Measurements from ENCODE around the gene RGS4.

GRCh38 chr1:163049296-163049695 is 19.9 kb upstream of the RGS4 start:
- TF ChIP-seq GATA3 (IDR thresholded peaks at IDR 0.05; ENCODE audit: low read depth, low read length) (no peak), GATA2 (IDR thresholded peaks at IDR 0.05; ENCODE audit: low read depth, low read length) (peak; percentile 14; the same call in 1 of the 2 replicates)

Data from SH-SY5Y (cell line).